WTC11 (cell line): Measurements from ENCODE around the gene DMWD. TPM values are rescaled to one million over a fixed set of nuclear protein-coding genes. Genes with fewer than 3 reads are reported as not detected.

Experiments used
- ATAC-seq: fragments of 200-7000 bp; cut with Tn5 transposase; 2 replicates; pipeline ENCODE4 v1.10.0; 2021; ENCODE audit warnings: mild to moderate bottlenecking, moderate library complexity
- CTCF ChIA-PET: fragments of 300-600 bp; sonication (Branson Sonifier 250); formaldehyde crosslinking; loops from one replicate; lab custom pipeline; 2021; ENCODE audit warnings: antibody characterized with exemption; lab: Charles Lee
- POLR2A ChIA-PET: fragments of 350-600 bp; sonication (Branson Sonifier 250); formaldehyde crosslinking; loops from one replicate; lab custom pipeline; 2021; ENCODE audit warnings: antibody characterized with exemption; lab: Charles Lee
- DNase-seq: peaks from one replicate; pipeline ENCODE4 v3.0.0; 2021; ENCODE audit warnings: low spot score
- H3K27ac Mint-ChIP-seq: 2 replicates; pipeline ENCODE4 v1.8.0; 2021; ENCODE audit warnings: mixed read lengths
- H3K27me3 Mint-ChIP-seq: 2 replicates; pipeline ENCODE4 v1.8.0; 2021; ENCODE audit warnings: low read depth, mild to moderate bottlenecking, moderate library complexity, mixed read lengths
- H3K36me3 Mint-ChIP-seq: 2 replicates; pipeline ENCODE4 v1.8.0; 2021; ENCODE audit warnings: mixed read lengths
- H3K4me1 Mint-ChIP-seq: 2 replicates; pipeline ENCODE4 v1.8.0; 2022; ENCODE audit warnings: mixed read lengths
- H3K4me3 Mint-ChIP-seq: 2 replicates; pipeline ENCODE4 v1.8.0; 2021; ENCODE audit warnings: mild to moderate bottlenecking, moderate library complexity, mixed read lengths
- H3K9me3 Mint-ChIP-seq: 2 replicates; pipeline ENCODE4 v1.8.0; 2021; ENCODE audit warnings: mixed read lengths
- ATF1 ChIP-seq: sonication (generic); formaldehyde crosslinking; IDR thresholded peaks from 2 replicates; pipeline ENCODE4 v1.8.1; 2023; ENCODE audit warnings: mild to moderate bottlenecking, moderate library complexity, missing genetic modification reagents
- ESRRA ChIP-seq: sonication (generic); formaldehyde crosslinking; IDR thresholded peaks from 2 replicates; pipeline ENCODE4 v1.8.1; 2022; ENCODE audit warnings: mild to moderate bottlenecking, missing genetic modification reagents, borderline replicate concordance
- GTF2I ChIP-seq: fragments of 250-450 bp; sonication (Bioruptor Pico); conservative IDR thresholded peaks from 2 replicates; pipeline ENCODE4 v1.4.0; 2021; ENCODE audit warnings: mild to moderate bottlenecking
- HMGXB4 ChIP-seq: sonication (generic); formaldehyde crosslinking; IDR thresholded peaks from 2 replicates; pipeline ENCODE4 v1.8.1; 2023; ENCODE audit warnings: mild to moderate bottlenecking, moderate library complexity, missing genetic modification reagents
- MAX ChIP-seq: sonication (generic); formaldehyde crosslinking; IDR thresholded peaks from 2 replicates; pipeline ENCODE4 v1.8.0; 2022; ENCODE audit warnings: mild to moderate bottlenecking, missing genetic modification reagents
- MXD4 ChIP-seq: fragments of 250-450 bp; sonication (Bioruptor Pico); IDR thresholded peaks from 2 replicates; pipeline ENCODE4 v1.8.0; 2021; ENCODE audit warnings: mild to moderate bottlenecking, moderate library complexity, borderline replicate concordance
- NR2C2 ChIP-seq: sonication (generic); formaldehyde crosslinking; IDR thresholded peaks from 2 replicates; pipeline ENCODE4 v1.8.0; 2022; ENCODE audit warnings: mild to moderate bottlenecking, missing genetic modification reagents
- NR3C1 ChIP-seq: sonication (generic); formaldehyde crosslinking; conservative IDR thresholded peaks from 2 replicates; pipeline ENCODE4 v1.8.1; 2023; ENCODE audit warnings: low read depth, mild to moderate bottlenecking, missing genetic modification reagents
- PRRX2 ChIP-seq: fragments of 250-450 bp; sonication (Bioruptor Pico); IDR thresholded peaks from 2 replicates; pipeline ENCODE4 v1.8.0; 2021; ENCODE audit warnings: mild to moderate bottlenecking
- SOX15 ChIP-seq: fragments of 250-450 bp; sonication (Bioruptor Pico); IDR thresholded peaks from 2 replicates; pipeline ENCODE4 v1.9.0; 2021; ENCODE audit warnings: mild to moderate bottlenecking
- ZNF121 ChIP-seq: sonication (generic); formaldehyde crosslinking; IDR thresholded peaks from 2 replicates; pipeline ENCODE4 v1.8.0; 2023; ENCODE audit warnings: missing genetic modification reagents
- ZNF232 ChIP-seq: sonication (generic); formaldehyde crosslinking; IDR thresholded peaks from 2 replicates; pipeline ENCODE4 v1.8.0; 2022; ENCODE audit warnings: mild to moderate bottlenecking, missing genetic modification reagents
- ZNF423 ChIP-seq: fragments of 250-450 bp; sonication (Bioruptor Pico); IDR thresholded peaks from 2 replicates; pipeline ENCODE4 v2.1.2; 2022; ENCODE audit warnings: mild to moderate bottlenecking, moderate library complexity
- total RNA-seq: library from RNA; stranded (reverse); gene quantifications from 3 replicates; pipeline ENCODE4 v1.2.3, GENCODE V29; 2021
- TF ChIP-seq, protein P1 (sequence below): fragments of 250-450 bp; sonication (Bioruptor Pico); IDR thresholded peaks from 2 replicates; pipeline ENCODE4 v1.9.0; 2021; ENCODE audit warnings: mild to moderate bottlenecking
- TF ChIP-seq, protein P2 (sequence below): sonication (generic); formaldehyde crosslinking; conservative IDR thresholded peaks from 2 replicates; pipeline ENCODE4 v1.8.1; 2022; ENCODE audit warnings: mild to moderate bottlenecking, missing genetic modification reagents

Gene DMWD
- total RNA-seq, 1 experiment from 2014 or later: 60.7 TPM

DNA sequence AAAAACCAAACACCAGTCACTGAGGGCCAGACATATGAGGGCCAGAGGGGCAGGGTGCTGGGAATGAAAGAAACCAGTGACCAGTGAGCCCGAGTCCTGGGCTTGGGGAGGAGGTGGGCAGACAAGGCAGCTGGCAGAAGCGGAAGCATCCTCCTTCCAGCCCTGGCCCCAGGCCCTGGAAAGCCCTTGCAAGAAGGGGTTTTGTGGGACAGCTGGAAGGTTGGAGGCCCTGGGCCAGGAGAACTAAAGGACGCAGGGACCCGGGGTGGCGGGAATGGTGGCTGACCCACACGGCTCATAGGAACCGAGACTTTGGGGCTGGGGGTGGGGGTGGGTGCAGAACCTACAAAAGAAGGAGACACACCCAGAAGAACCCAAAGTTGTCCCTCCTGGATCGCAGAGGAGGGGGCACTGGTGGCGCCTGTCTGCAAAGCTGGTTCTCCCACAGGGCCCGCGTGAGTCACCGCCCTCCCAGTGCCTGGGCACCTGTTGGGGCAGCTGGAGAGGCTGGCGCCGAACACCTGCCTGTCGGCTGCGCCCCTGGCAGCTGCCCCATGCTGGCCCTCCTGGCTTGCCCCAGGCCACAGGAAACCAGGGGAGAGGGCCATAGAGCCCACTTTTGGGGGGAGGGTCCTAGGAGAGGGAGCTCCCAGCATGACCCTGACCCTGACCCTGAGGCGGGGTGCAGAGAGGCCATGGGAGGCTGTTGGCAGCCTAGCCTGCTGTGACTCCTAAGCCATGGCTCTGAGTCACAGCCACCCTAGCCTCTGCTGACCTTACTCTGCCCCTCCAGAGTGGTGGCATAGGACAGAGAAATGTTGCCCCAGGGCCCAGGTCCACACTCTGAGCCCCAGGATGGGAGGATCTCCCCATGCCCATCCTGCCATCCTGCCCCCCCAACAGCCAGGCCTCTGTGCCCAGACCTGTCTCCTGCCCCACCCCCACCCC, 11.2 kb downstream of the DMWD start:
- peaks cover 33% of the 10 kb centered on the region for H3K4me1 Mint-ChIP-seq
- no peak for TF ChIP-seq ATF1 (CRISPR knock-in tag)
- TF ChIP-seq MAX: no peak
- TF ChIP-seq ZNF423 (CRISPR knock-in tag): no peak
- no peak for TF ChIP-seq NR3C1
- TF ChIP-seq ZNF232 (CRISPR knock-in tag): no peak
- TF ChIP-seq SOX15 (CRISPR knock-in tag): no peak
- TF ChIP-seq, protein P1, sequence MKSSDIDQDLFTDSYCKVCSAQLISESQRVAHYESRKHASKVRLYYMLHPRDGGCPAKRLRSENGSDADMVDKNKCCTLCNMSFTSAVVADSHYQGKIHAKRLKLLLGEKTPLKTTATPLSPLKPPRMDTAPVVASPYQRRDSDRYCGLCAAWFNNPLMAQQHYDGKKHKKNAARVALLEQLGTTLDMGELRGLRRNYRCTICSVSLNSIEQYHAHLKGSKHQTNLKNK (CRISPR knock-in tag): no peak
- TF ChIP-seq, all 79 proteins: peak for 0
- CTCF ChIA-PET: interaction anchor here (0.6 to 5.4 kb wide), 8 partner anchors 11 to 102 kb away, joined by 4 to 175 read pairs (median 10); partner anchors contain the start of genes DMWD, RSPH6A and SIX5
- ATAC-seq (no peak), DNase-seq (no peak)
- Mint-ChIP-seq H3K4me3 (no peak overlapping the region), H3K27ac (no peak overlapping the region), H3K27me3 (peaks cover 32% of the 10 kb centered on the region), H3K36me3 (peaks cover 12% of the 10 kb centered on the region), H3K9me3 (no peaks in the 10 kb centered on the region)
- POLR2A ChIA-PET: interaction anchor here (5.4 kb wide), 1 partner anchor 11 kb away, joined by 70 read pairs; the partner anchor contains the start of gene SIX5

DNA sequence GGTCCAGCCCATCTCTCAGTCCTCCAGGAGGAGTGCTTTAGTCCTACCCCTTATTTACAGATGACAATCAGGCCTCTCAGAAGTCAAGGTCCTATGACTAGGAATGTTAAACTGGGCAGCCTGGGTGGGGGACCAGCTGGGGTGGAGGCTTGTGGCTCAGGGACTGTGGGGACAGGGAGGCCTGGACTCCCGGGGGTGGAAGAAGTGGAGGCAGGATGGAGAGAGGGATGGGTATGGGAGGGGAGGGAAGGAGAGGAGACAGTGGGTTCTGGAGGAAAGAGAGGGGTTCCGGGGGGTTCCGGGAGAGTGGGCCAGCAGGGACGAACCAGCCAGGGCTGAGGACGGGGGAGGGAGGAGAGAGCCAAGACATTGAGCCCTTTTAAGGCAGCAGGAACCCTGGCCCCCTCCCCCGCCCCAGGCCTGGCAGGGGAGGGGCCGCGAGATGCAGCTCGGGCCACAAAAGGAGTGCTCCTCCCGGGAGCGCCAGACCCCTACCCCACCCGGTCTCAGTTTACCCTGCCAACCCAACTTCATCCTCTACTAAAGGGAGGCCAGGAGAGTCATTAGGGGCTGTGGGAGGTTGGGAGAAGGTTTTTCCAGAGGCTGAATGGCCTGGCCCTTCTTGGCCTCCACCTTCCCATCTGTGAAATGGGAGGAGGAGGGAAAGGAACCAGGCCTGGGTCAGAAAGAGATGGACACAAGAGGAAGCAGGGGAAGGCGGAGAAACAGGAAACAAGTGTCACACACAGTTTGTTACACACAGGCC, 12.0 kb downstream of the DMWD start:
- Mint-ChIP-seq H3K9me3 (no peaks in the 10 kb centered on the region), H3K27me3 (peaks cover 32% of the 10 kb centered on the region), H3K27ac (no peak overlapping the region), H3K4me1 (peaks cover 33% of the 10 kb centered on the region), H3K4me3 (no peak overlapping the region), H3K36me3 (peaks cover 12% of the 10 kb centered on the region; the same call in 1 of the 2 replicates)
- CTCF ChIA-PET: interaction anchor here (0.6 to 5.4 kb wide), 6 partner anchors 12 to 103 kb away, joined by 4 to 175 read pairs (median 18); partner anchors contain the start of genes RSPH6A and SIX5
- DNase-seq (no peak), ATAC-seq (no peak)
- POLR2A ChIA-PET: interaction anchor here (5.4 kb wide), 1 partner anchor 10 kb away, joined by 70 read pairs; the partner anchor contains the start of gene SIX5
- TF ChIP-seq ZNF121 (CRISPR knock-in tag): 0 out of 2 replicates have a peak, but pooled peaks have one; percentile 7
- TF ChIP-seq GTF2I (CRISPR knock-in tag): 0 out of 2 replicates have a peak, but pooled peaks have one; percentile 26
- TF ChIP-seq ESRRA (CRISPR knock-in tag): no peak
- no peak for TF ChIP-seq HMGXB4 (CRISPR knock-in tag)

GRCh38 chr19:45780146-45780447, 12.5 kb downstream of the DMWD start:
- Mint-ChIP-seq H3K9me3 (no peaks in the 10 kb centered on the region), H3K27me3 (peaks cover 32% of the 10 kb centered on the region), H3K4me1 (peaks cover 33% of the 10 kb centered on the region), H3K36me3 (peaks cover 12% of the 10 kb centered on the region; the same call in 1 of the 2 replicates), H3K27ac (no peak overlapping the region), H3K4me3 (peak overlapping the region; percentile 78)
- no peak for TF ChIP-seq MXD4 (CRISPR knock-in tag)
- TF ChIP-seq NR2C2 (CRISPR knock-in tag): no peak
- no peak for TF ChIP-seq PRRX2 (CRISPR knock-in tag)
- TF ChIP-seq, protein P2, sequence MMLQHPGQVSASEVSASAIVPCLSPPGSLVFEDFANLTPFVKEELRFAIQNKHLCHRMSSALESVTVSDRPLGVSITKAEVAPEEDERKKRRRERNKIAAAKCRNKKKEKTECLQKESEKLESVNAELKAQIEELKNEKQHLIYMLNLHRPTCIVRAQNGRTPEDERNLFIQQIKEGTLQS (CRISPR knock-in tag): no peak
- POLR2A ChIA-PET: interaction anchor here (5.4 kb wide), 1 partner anchor 10 kb away, joined by 70 read pairs; the partner anchor contains the start of gene SIX5
- peak; percentile 27 for DNase-seq
- ATAC-seq: no peak
- CTCF ChIA-PET: interaction anchor here (1.7 to 5.4 kb wide), 3 partner anchors 11 to 36 kb away, joined by 5 to 175 read pairs (median 30); partner anchors contain the start of genes RSPH6A and SIX5
